ENCODE measurements around the gene WDR5B. TPM values are rescaled to one million over a fixed set of nuclear protein-coding genes. Genes with fewer than 3 reads are reported as not detected.

The WDR5B gene
- total and polyA plus RNA-seq, 2 experiments from 2014 or later: 1.9 to 8.2 TPM

- no peaks in the 10 kb centered on the region for H3K27me3 ChIP-seq
- TF ChIP-seq CTCF (IDR thresholded peaks at IDR 0.05; ENCODE audit: poor library complexity): no peak
- TF ChIP-seq EZH2phosphoT487 (IDR thresholded peaks at IDR 0.05; ENCODE audit: low read depth, severe bottlenecking, unreplicated experiment): no peak
- TF ChIP-seq EZH2 (IDR thresholded peaks at IDR 0.05; ENCODE audit: borderline replicate concordance): no peak
- H3K4me1 ChIP-seq (ENCODE audit: insufficient read depth): peaks cover 13% of the 10 kb centered on the region
- no peak overlapping the region for H3K4me3 ChIP-seq
- no peak for DNase-seq (ENCODE audit: low spot score)
- H3K9me3 ChIP-seq (ENCODE audit: low read depth): no peaks in the 10 kb centered on the region
- H3K79me2 ChIP-seq: peaks cover 48% of the 10 kb centered on the region
- H4K20me1 ChIP-seq (ENCODE audit: insufficient read depth, poor library complexity, severe bottlenecking): no peaks in the 10 kb centered on the region
- no peak overlapping the region for H3K4me2 ChIP-seq
- H3K36me3 ChIP-seq (replicated peaks; ENCODE audit: insufficient read depth, low read depth): no peaks in the 10 kb centered on the region
- no peak overlapping the region for H3K27ac ChIP-seq
- H3K9me2 ChIP-seq (replicated peaks; ENCODE audit: insufficient read depth): no peaks in the 10 kb centered on the region
- H2AFZ ChIP-seq: no peak overlapping the region
- WGBS (ENCODE audit: low lambda C conversion rate, missing lambda C conversion rate): 92% methylated on average over 4 of the region's 4 CpGs
Observed at GRCh38 chr3:122389892-122390291, 26.0 kb downstream of the WDR5B start.

- TF ChIP-seq EZH2phosphoT487 (IDR thresholded peaks at IDR 0.05; ENCODE audit: low read depth, severe bottlenecking, unreplicated experiment) (no peak), EZH2 (IDR thresholded peaks at IDR 0.05; ENCODE audit: borderline replicate concordance) (no peak), CTCF (IDR thresholded peaks at IDR 0.05; ENCODE audit: poor library complexity) (no peak)
- no peak overlapping the region for H3K4me3 ChIP-seq
- DNase-seq (ENCODE audit: low spot score): no peak
- no peaks in the 10 kb centered on the region for H3K27me3 ChIP-seq
- peaks cover 11% of the 10 kb centered on the region for H3K4me1 ChIP-seq (ENCODE audit: insufficient read depth)
- no peaks in the 10 kb centered on the region for H3K36me3 ChIP-seq (replicated peaks; ENCODE audit: insufficient read depth, low read depth)
- no peak overlapping the region for H2AFZ ChIP-seq
- H4K20me1 ChIP-seq (ENCODE audit: insufficient read depth, poor library complexity, severe bottlenecking): no peaks in the 10 kb centered on the region
- no peaks in the 10 kb centered on the region for H3K9me3 ChIP-seq (ENCODE audit: low read depth)
- no peaks in the 10 kb centered on the region for H3K9me2 ChIP-seq (replicated peaks; ENCODE audit: insufficient read depth)
- H3K4me2 ChIP-seq: no peak overlapping the region
- peaks cover 51% of the 10 kb centered on the region for H3K79me2 ChIP-seq
- H3K27ac ChIP-seq: no peak overlapping the region
Observed at GRCh38 chr3:122389197-122389596, 26.7 kb downstream of the WDR5B start.

GRCh38 chr3:122387709-122388108 lies 28.2 kb downstream of the WDR5B start:
- DNase-seq (ENCODE audit: low spot score): no peak
- Histone ChIP-seq H3K9me2 (replicated peaks; ENCODE audit: insufficient read depth) (no peaks in the 10 kb centered on the region), H3K4me1 (ENCODE audit: insufficient read depth) (peaks cover 3% of the 10 kb centered on the region), H2AFZ (no peak overlapping the region), H3K27ac (no peak overlapping the region), H4K20me1 (ENCODE audit: insufficient read depth, poor library complexity, severe bottlenecking) (no peaks in the 10 kb centered on the region), H3K4me3 (no peak overlapping the region), H3K36me3 (replicated peaks; ENCODE audit: insufficient read depth, low read depth) (no peaks in the 10 kb centered on the region), H3K4me2 (no peak overlapping the region), H3K27me3 (no peaks in the 10 kb centered on the region), H3K9me3 (ENCODE audit: low read depth) (no peaks in the 10 kb centered on the region), H3K79me2 (peaks cover 51% of the 10 kb centered on the region)
- 85% methylated on average over 3 of the region's 3 CpGs for WGBS (ENCODE audit: low lambda C conversion rate, missing lambda C conversion rate)
- TF ChIP-seq CTCF (IDR thresholded peaks at IDR 0.05; ENCODE audit: poor library complexity) (no peak), EZH2phosphoT487 (IDR thresholded peaks at IDR 0.05; ENCODE audit: low read depth, severe bottlenecking, unreplicated experiment) (no peak), EZH2 (IDR thresholded peaks at IDR 0.05; ENCODE audit: borderline replicate concordance) (no peak)
